Fibroblast of skin of scalp (primary cell): ENCODE measurements around the gene IPCEF1.
"Not testable (repeated sequence)": the region's sequence is repeated elsewhere in the genome, so short reads cannot be mapped to it uniquely, and the experiment has no call there.

Experiments used
- DNase-seq: peaks from one replicate; pipeline ENCODE4 v3.0.0-alpha.2; 2013

Gene IPCEF1

GRCh38 chr6:154329350-154330170, 27.0 kb downstream of the IPCEF1 start:
- DNase-seq: no peak

- DNase-seq: not testable (repeated sequence)
Measured at GRCh38 chr6:154327313-154327712, 29.3 kb downstream of the IPCEF1 start.

- DNase-seq: no peak
Measured at GRCh38 chr6:154325142-154325541, 31.5 kb downstream of the IPCEF1 start.

- DNase-seq: no peak
Measured at GRCh38 chr6:154320181-154320580, 36.4 kb downstream of the IPCEF1 start.

- DNase-seq: peak; percentile 94
Measured at GRCh38 chr6:154319231-154319858, 37.3 kb downstream of the IPCEF1 start.

- peak; percentile 48 for DNase-seq
Measured at GRCh38 chr6:154318721-154319120, 37.9 kb downstream of the IPCEF1 start.

- DNase-seq: no peak
Measured at GRCh38 chr6:154316131-154316530, 40.5 kb downstream of the IPCEF1 start.

- peak; percentile 18 for DNase-seq
Measured at GRCh38 chr6:154314084-154314483, 42.5 kb downstream of the IPCEF1 start.

- DNase-seq: no peak
Measured at GRCh38 chr6:154308986-154309385, 47.6 kb downstream of the IPCEF1 start.

GRCh38 chr6:154307696-154308425, 48.7 kb downstream of the IPCEF1 start:
- DNase-seq: no peak

GRCh38 chr6:154307147-154307546, 49.5 kb downstream of the IPCEF1 start:
- not testable (repeated sequence) for DNase-seq

- no peak for DNase-seq
Measured at GRCh38 chr6:154306696-154307095, 49.9 kb downstream of the IPCEF1 start.

GRCh38 chr6:154304191-154304590, 52.4 kb downstream of the IPCEF1 start:
- no peak for DNase-seq

GRCh38 chr6:154303642-154304041, 53.0 kb downstream of the IPCEF1 start:
- DNase-seq: not testable (repeated sequence)

GRCh38 chr6:154301839-154302752, 54.5 kb downstream of the IPCEF1 start:
- DNase-seq: peak; percentile 79

- DNase-seq: no peak
Measured at GRCh38 chr6:154301086-154301625, 55.4 kb downstream of the IPCEF1 start.

GRCh38 chr6:154298297-154298696, 58.3 kb downstream of the IPCEF1 start:
- DNase-seq: no peak

- peak; percentile 29 for DNase-seq
Measured at GRCh38 chr6:154297721-154298120, 58.9 kb downstream of the IPCEF1 start.

- DNase-seq: no peak
Measured at GRCh38 chr6:154297210-154297609, 59.4 kb downstream of the IPCEF1 start.

- DNase-seq: no peak
Measured at GRCh38 chr6:154295733-154296132, 60.9 kb downstream of the IPCEF1 start.

GRCh38 chr6:154292855-154293519, 63.6 kb downstream of the IPCEF1 start:
- DNase-seq: peak; percentile 54
